GM23338 (cell line): ENCODE results near the gene MYO7B. TPM values are rescaled to one million over a fixed set of nuclear protein-coding genes. Genes with fewer than 3 reads are reported as not detected.

ENCODE experiments used
- ATAC-seq: fragments of 200-7000 bp; cut with Tn5 transposase; 3 replicates; pipeline ENCODE4 v1.9.1; 2020
- DNase-seq: peaks from one replicate; pipeline ENCODE4 v3.0.0-alpha.2; 2015; ENCODE audit warnings: low spot score
- H2AFZ ChIP-seq: fragments of 200-600 bp; sonication (generic); 2 replicates; pipeline ENCODE4 v1.8.0; 2016; ENCODE audit warnings: antibody characterized with exemption, mild to moderate bottlenecking, moderate library complexity
- H3F3A ChIP-seq: fragments of 200-600 bp; sonication (generic); replicated peaks from 2 replicates; pipeline ENCODE4 v1.8.0; 2017; ENCODE audit warnings: antibody characterized with exemption, mixed run types, low read depth
- H3K27ac ChIP-seq: fragments of 200-600 bp; sonication (generic); 2 replicates; pipeline ENCODE4 v1.6.1; 2016; ENCODE audit warnings: low read depth
- H3K27me3 ChIP-seq: fragments of 200-600 bp; sonication (generic); 2 replicates; pipeline ENCODE4 v1.8.0; 2016; ENCODE audit warnings: mild to moderate bottlenecking, mixed run types, moderate library complexity; ENCODE audit not compliant: insufficient read depth
- H3K36me3 ChIP-seq: fragments of 200-600 bp; sonication (generic); 2 replicates; pipeline ENCODE4 v1.8.0; 2016; ENCODE audit warnings: mild to moderate bottlenecking; ENCODE audit not compliant: insufficient read depth
- H3K4me1 ChIP-seq: fragments of 200-600 bp; sonication (generic); 2 replicates; pipeline ENCODE4 v1.8.0; 2016; ENCODE audit warnings: mild to moderate bottlenecking, moderate library complexity; ENCODE audit not compliant: insufficient read depth
- H3K4me2 ChIP-seq: fragments of 200-600 bp; sonication (generic); 2 replicates; pipeline ENCODE4 v1.7.1; 2017; ENCODE audit warnings: mixed run types
- H3K4me3 ChIP-seq: fragments of 200-600 bp; sonication (generic); 2 replicates; pipeline ENCODE4 v1.6.1; 2016; ENCODE audit warnings: mixed run types
- H3K79me2 ChIP-seq: fragments of 200-600 bp; sonication (generic); replicated peaks from 2 replicates; pipeline ENCODE4 v1.8.0; 2017; ENCODE audit warnings: mild to moderate bottlenecking; ENCODE audit not compliant: insufficient read depth
- H3K9me2 ChIP-seq: fragments of 200-600 bp; sonication (generic); 2 replicates; pipeline ENCODE4 v1.8.0; 2017; ENCODE audit not compliant: insufficient read depth
- H4K20me1 ChIP-seq: fragments of 200-600 bp; sonication (generic); replicated peaks from 2 replicates; pipeline ENCODE4 v1.8.0; 2017; ENCODE audit warnings: mild to moderate bottlenecking; ENCODE audit not compliant: insufficient read depth
- H3K27ac Mint-ChIP-seq: 2 replicates; pipeline ENCODE4 v1.8.0; 2020; ENCODE audit warnings: inconsistent platforms, mild to moderate bottlenecking, moderate library complexity, mixed read lengths
- H3K27me3 Mint-ChIP-seq: 3 replicates; pipeline ENCODE4 v1.8.0; 2022; ENCODE audit warnings: low read depth, mild to moderate bottlenecking, moderate library complexity, mixed read lengths, inconsistent platforms; ENCODE audit not compliant: insufficient read depth, poor library complexity
- H3K36me3 Mint-ChIP-seq: 3 replicates; pipeline ENCODE4 v1.8.0; 2021; ENCODE audit warnings: low read depth, mild to moderate bottlenecking, inconsistent platforms, moderate library complexity, mixed read lengths
- H3K4me1 Mint-ChIP-seq: 3 replicates; pipeline ENCODE4 v1.8.0; 2020; ENCODE audit warnings: mild to moderate bottlenecking, inconsistent platforms, mixed read lengths
- H3K4me3 Mint-ChIP-seq: 3 replicates; pipeline ENCODE4 v1.8.0; 2021; ENCODE audit warnings: moderate library complexity, mild to moderate bottlenecking, inconsistent platforms, mixed read lengths
- H3K9me3 Mint-ChIP-seq: 3 replicates; pipeline ENCODE4 v1.8.0; 2020; ENCODE audit warnings: moderate library complexity, mild to moderate bottlenecking, inconsistent platforms, mixed read lengths
- CREB1 ChIP-seq: fragments of 250-450 bp; sonication (Bioruptor Pico); IDR thresholded peaks from 2 replicates; pipeline ENCODE4 v1.5.0; 2020; ENCODE audit warnings: low read depth, mild to moderate bottlenecking, moderate library complexity
- EZH2 ChIP-seq: fragments of 200-600 bp; sonication (generic); IDR thresholded peaks from one replicate; pipeline ENCODE4 v1.8.0; 2017; ENCODE audit warnings: antibody characterized with exemption, mild to moderate bottlenecking, low read depth; ENCODE audit not compliant: unreplicated experiment
- EZH2phosphoT487 ChIP-seq: fragments of 200-600 bp; sonication (generic); IDR thresholded peaks from one replicate; pipeline ENCODE4 v1.8.1; 2018; ENCODE audit warnings: antibody characterized with exemption; ENCODE audit not compliant: unreplicated experiment
- STAT1 ChIP-seq: IDR thresholded peaks from one replicate; pipeline ENCODE4 v1.6.1; 2016; ENCODE audit warnings: antibody characterized with exemption; ENCODE audit not compliant: unreplicated experiment
- polyA plus RNA-seq: library from polyadenylated mRNA; unstranded; fragments of >200 nt; fragmentation: Nextera tagmentation; extraction: Ambion mirVana; gene quantifications from 2 replicates; pipeline ENCODE4 v1.2.1, GENCODE V29; 2016
- total RNA-seq: library from RNA; depleted of rRNA; stranded (reverse); fragments of >200 nt; shearing (Covaris generic); gene quantifications from 2 replicates; pipeline ENCODE4 v1.2.3, GENCODE V29; 2014
- TF ChIP-seq, protein P1 (sequence below): fragments of 250-450 bp; sonication (Bioruptor Pico); IDR thresholded peaks from 2 replicates; pipeline ENCODE4 v1.5.0; 2020; ENCODE audit warnings: mild to moderate bottlenecking, moderate library complexity

Gene MYO7B
- total and polyA plus RNA-seq, 2 experiments from 2014 or later = not detected

GRCh38 chr2:127582863-127583861 lies 47.7 kb downstream of the MYO7B start:
- Histone ChIP-seq H3K79me2 (no peaks in the 10 kb centered on the region), H2AFZ (no peak overlapping the region), H3K27ac (no peak overlapping the region), H4K20me1 (no peaks in the 10 kb centered on the region), H3K9me2 (no peaks in the 10 kb centered on the region), H3K4me2 (no peak overlapping the region), H3F3A (no peaks in the 10 kb centered on the region), H3K4me3 (no peak overlapping the region), H3K36me3 (no peaks in the 10 kb centered on the region), H3K27me3 (no peaks in the 10 kb centered on the region), H3K4me1 (no peaks in the 10 kb centered on the region)
- peak overlapping the region; percentile 69; the same call in 1 of the 2 replicates for H3K27ac Mint-ChIP-seq
- peaks cover 6% of the 10 kb centered on the region for H3K27me3 Mint-ChIP-seq
- peaks cover 17% of the 10 kb centered on the region for H3K4me1 Mint-ChIP-seq
- H3K4me3 Mint-ChIP-seq = no peak overlapping the region
- H3K36me3 Mint-ChIP-seq = no peaks in the 10 kb centered on the region; the same call in 2 of the 3 replicates
- 0 out of 3 replicates have a peak, but pooled peaks cover 3% of the 10 kb centered on the region for H3K9me3 Mint-ChIP-seq
- ATAC-seq = 0 out of 3 replicates have a peak, but pooled peaks have one; percentile 24
- no peak for DNase-seq
- TF ChIP-seq STAT1 (no peak), CREB1 (CRISPR knock-in tag) (no peak), EZH2phosphoT487 (no peak), EZH2 (no peak)
- TF ChIP-seq, protein P1, sequence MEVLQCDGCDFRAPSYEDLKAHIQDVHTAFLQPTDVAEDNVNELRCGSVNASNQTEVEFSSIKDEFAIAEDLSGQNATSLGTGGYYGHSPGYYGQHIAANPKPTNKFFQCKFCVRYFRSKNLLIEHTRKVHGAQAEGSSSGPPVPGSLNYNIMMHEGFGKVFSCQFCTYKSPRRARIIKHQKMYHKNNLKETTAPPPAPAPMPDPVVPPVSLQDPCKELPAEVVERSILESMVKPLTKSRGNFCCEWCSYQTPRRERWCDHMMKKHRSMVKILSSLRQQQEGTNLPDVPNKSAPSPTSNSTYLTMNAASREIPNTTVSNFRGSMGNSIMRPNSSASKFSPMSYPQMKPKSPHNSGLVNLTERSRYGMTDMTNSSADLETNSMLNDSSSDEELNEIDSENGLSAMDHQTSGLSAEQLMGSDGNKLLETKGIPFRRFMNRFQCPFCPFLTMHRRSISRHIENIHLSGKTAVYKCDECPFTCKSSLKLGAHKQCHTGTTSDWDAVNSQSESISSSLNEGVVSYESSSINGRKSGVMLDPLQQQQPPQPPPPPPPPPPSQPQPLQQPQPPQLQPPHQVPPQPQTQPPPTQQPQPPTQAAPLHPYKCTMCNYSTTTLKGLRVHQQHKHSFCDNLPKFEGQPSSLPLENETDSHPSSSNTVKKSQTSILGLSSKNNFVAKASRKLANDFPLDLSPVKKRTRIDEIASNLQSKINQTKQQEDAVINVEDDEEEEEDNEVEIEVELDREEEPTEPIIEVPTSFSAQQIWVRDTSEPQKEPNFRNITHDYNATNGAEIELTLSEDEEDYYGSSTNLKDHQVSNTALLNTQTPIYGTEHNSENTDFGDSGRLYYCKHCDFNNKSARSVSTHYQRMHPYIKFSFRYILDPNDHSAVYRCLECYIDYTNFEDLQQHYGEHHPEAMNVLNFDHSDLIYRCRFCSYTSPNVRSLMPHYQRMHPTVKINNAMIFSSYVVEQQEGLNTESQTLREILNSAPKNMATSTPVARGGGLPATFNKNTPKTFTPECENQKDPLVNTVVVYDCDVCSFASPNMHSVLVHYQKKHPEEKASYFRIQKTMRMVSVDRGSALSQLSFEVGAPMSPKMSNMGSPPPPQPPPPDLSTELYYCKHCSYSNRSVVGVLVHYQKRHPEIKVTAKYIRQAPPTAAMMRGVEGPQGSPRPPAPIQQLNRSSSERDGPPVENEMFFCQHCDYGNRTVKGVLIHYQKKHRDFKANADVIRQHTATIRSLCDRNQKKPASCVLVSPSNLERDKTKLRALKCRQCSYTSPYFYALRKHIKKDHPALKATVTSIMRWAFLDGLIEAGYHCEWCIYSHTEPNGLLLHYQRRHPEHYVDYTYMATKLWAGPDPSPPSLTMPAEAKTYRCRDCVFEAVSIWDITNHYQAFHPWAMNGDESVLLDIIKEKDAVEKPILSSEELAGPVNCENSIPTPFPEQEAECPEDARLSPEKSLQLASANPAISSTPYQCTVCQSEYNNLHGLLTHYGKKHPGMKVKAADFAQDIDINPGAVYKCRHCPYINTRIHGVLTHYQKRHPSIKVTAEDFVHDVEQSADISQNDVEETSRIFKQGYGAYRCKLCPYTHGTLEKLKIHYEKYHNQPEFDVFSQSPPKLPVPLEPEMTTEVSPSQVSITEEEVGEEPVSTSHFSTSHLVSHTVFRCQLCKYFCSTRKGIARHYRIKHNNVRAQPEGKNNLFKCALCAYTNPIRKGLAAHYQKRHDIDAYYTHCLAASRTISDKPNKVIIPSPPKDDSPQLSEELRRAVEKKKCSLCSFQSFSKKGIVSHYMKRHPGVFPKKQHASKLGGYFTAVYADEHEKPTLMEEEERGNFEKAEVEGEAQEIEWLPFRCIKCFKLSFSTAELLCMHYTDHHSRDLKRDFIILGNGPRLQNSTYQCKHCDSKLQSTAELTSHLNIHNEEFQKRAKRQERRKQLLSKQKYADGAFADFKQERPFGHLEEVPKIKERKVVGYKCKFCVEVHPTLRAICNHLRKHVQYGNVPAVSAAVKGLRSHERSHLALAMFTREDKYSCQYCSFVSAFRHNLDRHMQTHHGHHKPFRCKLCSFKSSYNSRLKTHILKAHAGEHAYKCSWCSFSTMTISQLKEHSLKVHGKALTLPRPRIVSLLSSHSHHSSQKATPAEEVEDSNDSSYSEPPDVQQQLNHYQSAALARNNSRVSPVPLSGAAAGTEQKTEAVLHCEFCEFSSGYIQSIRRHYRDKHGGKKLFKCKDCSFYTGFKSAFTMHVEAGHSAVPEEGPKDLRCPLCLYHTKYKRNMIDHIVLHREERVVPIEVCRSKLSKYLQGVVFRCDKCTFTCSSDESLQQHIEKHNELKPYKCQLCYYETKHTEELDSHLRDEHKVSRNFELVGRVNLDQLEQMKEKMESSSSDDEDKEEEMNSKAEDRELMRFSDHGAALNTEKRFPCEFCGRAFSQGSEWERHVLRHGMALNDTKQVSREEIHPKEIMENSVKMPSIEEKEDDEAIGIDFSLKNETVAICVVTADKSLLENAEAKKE (CRISPR knock-in tag) = no peak
